A549 (cell line): ENCODE results near the gene ERBB3. TPM values are rescaled to one million over a fixed set of nuclear protein-coding genes. Genes with fewer than 3 reads are reported as not detected.
A peak's percentile ranks its signal among the peaks of the same experiment; 100 is the strongest.

Experiments used
- ATAC-seq, 2 experiments: fragments of 200-7000 bp in 1 of 2; fragments of >200 bp in 1 of 2; cut with Nextera tagmentation in 1 of 2; cut with Tn5 transposase in 1 of 2; 3 replicates each; pipeline versions ENCODE4 v1.8.0 to v1.9.1; 2018 to 2020; ENCODE audit warnings: mild to moderate bottlenecking in 1 of 2, moderate library complexity in 1 of 2
- CTCF ChIA-PET: fragments of 300-600 bp; sonication (Branson Sonifier 250); formaldehyde crosslinking; extraction: SDS; loops from one replicate; lab custom pipeline; 2021; ENCODE audit warnings: antibody characterized with exemption, inconsistent platforms; lab: Yijun Ruan, JAX
- POLR2A ChIA-PET: fragments of 350-600 bp; formaldehyde crosslinking; extraction: SDS; loops from one replicate; lab custom pipeline; 2021; ENCODE audit warnings: antibody characterized with exemption, inconsistent platforms; lab: Yijun Ruan, JAX
- DNase-seq, 2 experiments: peaks; one replicate each; pipeline versions ENCODE4 v3.0.0 to v3.0.0-alpha.2; 2011 to 2016; ENCODE audit warnings: low read depth in 1 of 2, low spot score in 1 of 2
- FAIRE-seq: peaks from 2 replicates; lab custom pipeline; 2011; peaks lifted over from hg19 to GRCh38; lab: Jason Lieb, UNC
- H3K27ac ChIP-seq, 2 experiments: fragments of >200 bp; sonication (Bioruptor Twin); formaldehyde crosslinking; 3 replicates each; pipeline ENCODE4 v1.5.1; 2016 to 2017
- H3K4me1 ChIP-seq: fragments of >200 bp; sonication (Bioruptor Twin); formaldehyde crosslinking; 3 replicates; pipeline ENCODE4 v1.6.1; 2016
- H3K4me2 ChIP-seq: fragments of >200 bp; sonication (Bioruptor Twin); formaldehyde crosslinking; 3 replicates; pipeline ENCODE4 v1.6.1; 2016
- H3K4me3 ChIP-seq: fragments of >200 bp; sonication (Bioruptor Twin); formaldehyde crosslinking; 3 replicates; pipeline ENCODE4 v1.5.1; 2016
- H3K9me3 ChIP-seq: fragments of >200 bp; sonication (Bioruptor Twin); formaldehyde crosslinking; 3 replicates; pipeline ENCODE4 v1.6.1; 2016
- ATOH8 ChIP-seq: fragments of 250-450 bp; sonication (Bioruptor Pico); IDR thresholded peaks from 2 replicates; pipeline ENCODE4 v1.5.0; 2020; ENCODE audit warnings: low read depth, mild to moderate bottlenecking, moderate library complexity
- CHD2 ChIP-seq: fragments of 150-350 bp; IDR thresholded peaks from 2 replicates; pipeline ENCODE4 v1.6.1; 2014; ENCODE audit warnings: low read length; ENCODE audit not compliant: partially characterized antibody
- E2F6 ChIP-seq: IDR thresholded peaks from 2 replicates; pipeline ENCODE4 v1.6.1; 2012; ENCODE audit warnings: low read depth, borderline replicate concordance
- EHF ChIP-seq: fragments of 250-450 bp; sonication (Bioruptor Pico); IDR thresholded peaks from 2 replicates; pipeline ENCODE4 v1.5.0; 2020; ENCODE audit warnings: mild to moderate bottlenecking
- EP300 ChIP-seq, 2 experiments: fragments of >200 bp; sonication (Bioruptor Twin); formaldehyde crosslinking; IDR thresholded peaks; 2 replicates in 1 of 2; 3 replicates in 1 of 2; pipeline ENCODE4 v1.6.1; 2016 to 2017
- GATA3 ChIP-seq: IDR thresholded peaks from 2 replicates; pipeline ENCODE4 v1.6.1; 2012; ENCODE audit warnings: borderline replicate concordance
- HDAC2 ChIP-seq: fragments of 200-600 bp; sonication (generic); IDR thresholded peaks from 2 replicates; pipeline ENCODE4 v1.6.1; 2016
- HMGXB4 ChIP-seq: fragments of 250-450 bp; sonication (Bioruptor Pico); IDR thresholded peaks from 2 replicates; pipeline ENCODE4 v1.5.0; 2021; ENCODE audit warnings: mild to moderate bottlenecking, moderate library complexity, borderline replicate concordance
- HOXB5 ChIP-seq: fragments of 250-450 bp; sonication (Bioruptor Pico); IDR thresholded peaks from 2 replicates; pipeline ENCODE4 v1.5.0; 2020; ENCODE audit warnings: mild to moderate bottlenecking, moderate library complexity
- JUN ChIP-seq, 2 experiments: fragments of >200 bp; sonication (Bioruptor Twin); formaldehyde crosslinking; IDR thresholded peaks; 2 replicates in 1 of 2; 3 replicates in 1 of 2; pipeline ENCODE4 v1.6.1; 2016 to 2017
- JUNB ChIP-seq: fragments of >200 bp; sonication (Bioruptor Twin); formaldehyde crosslinking; IDR thresholded peaks from 2 replicates; pipeline ENCODE4 v1.6.1; 2016
- KDM1A ChIP-seq: fragments of 200-600 bp; sonication (generic); IDR thresholded peaks from 2 replicates; pipeline ENCODE4 v1.6.1; 2016; ENCODE audit warnings: low read depth, mild to moderate bottlenecking
- MAX ChIP-seq: IDR thresholded peaks from 2 replicates; pipeline ENCODE4 v1.6.1; 2012
- MAZ ChIP-seq: fragments of 150-350 bp; IDR thresholded peaks from 2 replicates; pipeline ENCODE4 v1.6.1; 2014; ENCODE audit warnings: antibody characterized with exemption, low read depth, low read length, borderline replicate concordance
- MYC ChIP-seq: IDR thresholded peaks from 2 replicates; pipeline ENCODE4 v1.6.1; 2012; ENCODE audit warnings: mild to moderate bottlenecking, inconsistent platforms, low read length, improper control_type of control experiment, borderline replicate concordance
- RARB ChIP-seq: fragments of 250-450 bp; sonication (Bioruptor Pico); IDR thresholded peaks from 2 replicates; pipeline ENCODE4 v1.8.0; 2021; ENCODE audit warnings: mild to moderate bottlenecking, moderate library complexity
- RCOR1 ChIP-seq: fragments of 150-350 bp; IDR thresholded peaks from 2 replicates; pipeline ENCODE4 v1.6.1; 2014; ENCODE audit warnings: antibody characterized with exemption, low read length, low read depth
- RFX5 ChIP-seq: fragments of 450-650 bp; IDR thresholded peaks from 2 replicates; pipeline ENCODE4 v1.7.1; 2014; ENCODE audit warnings: antibody characterized with exemption, mild to moderate bottlenecking, moderate library complexity
- ZC3H11A ChIP-seq: fragments of 450-650 bp; IDR thresholded peaks from 2 replicates; pipeline ENCODE4 v1.6.1; 2014; ENCODE audit warnings: antibody characterized with exemption, mild to moderate bottlenecking
- ZFP36 ChIP-seq: fragments of 450-650 bp; IDR thresholded peaks from 2 replicates; pipeline ENCODE4 v1.6.1; 2014; ENCODE audit warnings: borderline replicate concordance; ENCODE audit not compliant: partially characterized antibody
- ZNF302 ChIP-seq: fragments of 250-450 bp; sonication (Bioruptor Pico); IDR thresholded peaks from 2 replicates; pipeline ENCODE4 v1.9.0; 2021; ENCODE audit warnings: inconsistent platforms, mild to moderate bottlenecking, moderate library complexity
- WGBS: methylation state at CpG from one replicate; pipeline ENCODE4 v1.1.6; 2017; ENCODE audit errors: missing lambda C conversion rate; 5-methylcytosine and 5-hydroxymethylcytosine counted together
- polyA plus RNA-seq, 4 experiments: library from polyadenylated mRNA; depleted of rRNA in 3 of 4; stranded (reverse); fragments of >200 nt; fragmentation: RNase III in 1 of 4; extraction: RNeasy Plus Mini Kit Qiagen cat#74134 plus additional on column Dnase treatment in 1 of 4; gene quantifications; 2 replicates in 3 of 4; 3 replicates in 1 of 4; pipeline ENCODE4 v1.2.3, GENCODE V29; 2011 to 2017

The ERBB3 gene
- polyA plus RNA-seq, 2 of the 4 experiments (the other 2 are of a cell fraction), result 2.2 to 17.0 TPM

- Histone ChIP-seq H3K4me3 (no peak overlapping the region), H3K4me1 (peaks cover 25% of the 10 kb centered on the region), H3K27ac (peak overlapping the region in 1 of 2 experiments; percentile 77; a peak in 3 of 6 replicates), H3K4me2 (peak overlapping the region; percentile 83), H3K9me3 (no peaks in the 10 kb centered on the region)
- no peak for DNase-seq
- WGBS, result 86% methylated on average over 3 of the region's 3 CpGs
- no peak for FAIRE-seq
- TF ChIP-seq RFX5, result no peak
- TF ChIP-seq MAX, result no peak
- TF ChIP-seq MYC, result no peak
- no peak for TF ChIP-seq HMGXB4 (CRISPR knock-in tag)
- no peak for TF ChIP-seq MAZ
- no peak for TF ChIP-seq EHF (CRISPR knock-in tag)
- no peak for TF ChIP-seq RCOR1
- no peak for TF ChIP-seq HDAC2
- TF ChIP-seq ZC3H11A, result no peak
- TF ChIP-seq ZNF302 (CRISPR knock-in tag), result no peak
- no peak for TF ChIP-seq KDM1A
- no peak for TF ChIP-seq ZFP36
- no peak for TF ChIP-seq HOXB5
- TF ChIP-seq RARB (CRISPR knock-in tag), result no peak
- no peak for TF ChIP-seq GATA3
- TF ChIP-seq JUNB, result no peak
- ATAC-seq, result no peak
- POLR2A ChIA-PET, result interaction anchor here (1.0 kb wide), 1 partner anchor 9 kb away, joined by 3 read pairs; the partner anchor contains the start of gene ZC3H10
- CTCF ChIA-PET, result interaction anchor here (0.5 to 15.7 kb wide), 24 partner anchors 8 to 296 kb away, joined by 3 to 204 read pairs (median 5); partner anchors contain the start of genes ANKRD52, MYL6, SMARCC2 and ZC3H10
Observed at GRCh38 chr12:56126732-56127239, 46.8 kb downstream of the ERBB3 start.

- H3K4me2 ChIP-seq, result peak overlapping the region; percentile 83
- peak overlapping the region; percentile 31; the same call in 2 of the 3 replicates for H3K4me3 ChIP-seq
- H3K9me3 ChIP-seq, result no peaks in the 10 kb centered on the region
- ChIA-PET POLR2A (interaction anchor here (0.6 to 2.0 kb wide), 17 partner anchors 9 to 561 kb away, joined by 3 to 40 read pairs (median 4); partner anchors contain the start of genes MYL6, MYL6B, PA2G4 and PTGES3), CTCF (interaction anchor here (0.8 to 15.7 kb wide), 8 partner anchors 9 to 81 kb away, joined by 4 to 204 read pairs (median 7); partner anchors contain the start of genes MYL6, MYL6B, SMARCC2 and ZC3H10)
- WGBS, result 10% methylated on average over 8 of the region's 8 CpGs
- peaks cover 25% of the 10 kb centered on the region for H3K4me1 ChIP-seq
- ATAC-seq (no peak), FAIRE-seq (no peak), DNase-seq (no peak)
- no peak for TF ChIP-seq HOXB5
- TF ChIP-seq JUN (IDR thresholded peaks at IDR 0.05), result 0 out of 5 replicates have a peak, but pooled peaks of 1 of the 2 experiments have one; percentile 21
- TF ChIP-seq E2F6, result no peak
- no peak for TF ChIP-seq ATOH8 (CRISPR knock-in tag)
- TF ChIP-seq CHD2, result no peak
- TF ChIP-seq EP300 (IDR thresholded peaks at IDR 0.05), result no peak
- TF ChIP-seq RFX5, result no peak
- H3K27ac ChIP-seq, result peak overlapping the region; percentile 55 to 77
Observed at GRCh38 chr12:56127485-56127887, 47.5 kb downstream of the ERBB3 start.
